ENCODE results near the gene NEXMIF. TPM values are rescaled to one million over a fixed set of nuclear protein-coding genes. Genes with fewer than 3 reads are reported as not detected.

Gene NEXMIF
- total and polyA plus RNA-seq, 2 donors (not counting 1 experiment from before 2014, with no cell fraction given), result under 0.01 TPM

DNA sequence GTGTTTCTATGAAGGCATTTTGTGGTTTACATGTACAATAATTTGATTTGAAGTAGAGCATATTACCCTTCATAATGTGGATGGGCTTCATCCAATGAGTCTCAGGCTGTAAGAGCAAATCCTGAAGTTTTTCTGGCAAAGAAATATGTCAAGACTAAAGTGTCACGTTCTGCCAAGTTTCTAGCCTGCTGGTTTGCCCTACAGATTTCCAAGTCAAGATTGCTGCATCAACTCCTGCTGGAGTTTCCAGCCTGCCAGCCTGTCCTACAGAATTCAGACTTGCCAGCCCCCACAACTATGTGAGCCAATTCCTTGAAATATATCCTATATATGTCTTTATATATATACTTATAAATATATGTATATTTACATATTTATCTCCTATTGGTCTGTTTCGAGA lies 240.8 kb downstream of the NEXMIF start:
- H4K20me1 ChIP-seq (ENCODE audit: control insufficient read depth, extremely low read depth, insufficient read depth, low read length), result no peaks in the 10 kb centered on the region
- H3K9ac ChIP-seq (ENCODE audit: insufficient read depth, low read length), result no peak overlapping the region
- no peaks in the 10 kb centered on the region for H3K27me3 ChIP-seq (ENCODE audit: control insufficient read depth, insufficient read depth, low read length)
- H3K27ac ChIP-seq (ENCODE audit: insufficient read depth, low read length), result no peak overlapping the region
- DNase-seq (ENCODE audit: low read depth in 2 of 2), result no peak
- no peaks in the 10 kb centered on the region for H3K36me3 ChIP-seq (ENCODE audit: control insufficient read depth, insufficient read depth, low read length)
- TF ChIP-seq, protein P1, sequence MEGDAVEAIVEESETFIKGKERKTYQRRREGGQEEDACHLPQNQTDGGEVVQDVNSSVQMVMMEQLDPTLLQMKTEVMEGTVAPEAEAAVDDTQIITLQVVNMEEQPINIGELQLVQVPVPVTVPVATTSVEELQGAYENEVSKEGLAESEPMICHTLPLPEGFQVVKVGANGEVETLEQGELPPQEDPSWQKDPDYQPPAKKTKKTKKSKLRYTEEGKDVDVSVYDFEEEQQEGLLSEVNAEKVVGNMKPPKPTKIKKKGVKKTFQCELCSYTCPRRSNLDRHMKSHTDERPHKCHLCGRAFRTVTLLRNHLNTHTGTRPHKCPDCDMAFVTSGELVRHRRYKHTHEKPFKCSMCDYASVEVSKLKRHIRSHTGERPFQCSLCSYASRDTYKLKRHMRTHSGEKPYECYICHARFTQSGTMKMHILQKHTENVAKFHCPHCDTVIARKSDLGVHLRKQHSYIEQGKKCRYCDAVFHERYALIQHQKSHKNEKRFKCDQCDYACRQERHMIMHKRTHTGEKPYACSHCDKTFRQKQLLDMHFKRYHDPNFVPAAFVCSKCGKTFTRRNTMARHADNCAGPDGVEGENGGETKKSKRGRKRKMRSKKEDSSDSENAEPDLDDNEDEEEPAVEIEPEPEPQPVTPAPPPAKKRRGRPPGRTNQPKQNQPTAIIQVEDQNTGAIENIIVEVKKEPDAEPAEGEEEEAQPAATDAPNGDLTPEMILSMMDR (conservative IDR thresholded peaks at IDR 0.05 in 1 of 2, IDR thresholded peaks at IDR 0.05 in 1 of 2; ENCODE audit: low read depth in 1 of 2, low read length in 2 of 2), result no peak
- TF ChIP-seq EZH2 (IDR thresholded peaks at IDR 0.05; ENCODE audit: low read length, missing control alignments), result no peak
- no peaks in the 10 kb centered on the region for H3K79me2 ChIP-seq (ENCODE audit: control insufficient read depth, insufficient read depth, low read length)
- no peaks in the 10 kb centered on the region for H3K4me1 ChIP-seq (ENCODE audit: control insufficient read depth, extremely low read depth, insufficient read depth, low read length)
- no peak overlapping the region for H3K4me3 ChIP-seq (replicated peaks in 1 of 4; ENCODE audit: control extremely low read depth in 1 of 4, insufficient read depth in 1 of 4, low read depth in 3 of 4, low read length in 4 of 4)
- no peaks in the 10 kb centered on the region for H3K9me3 ChIP-seq (ENCODE audit: control insufficient read depth, insufficient read depth, low read depth, low read length)
- H2AFZ ChIP-seq (ENCODE audit: low read length), result no peak overlapping the region
- H3K4me2 ChIP-seq (ENCODE audit: extremely low read depth, insufficient read depth, low read length), result no peak overlapping the region

Other genes starting within 250 kb of the NEXMIF start
- gene ABCB7, start 230.8 kb upstream of the NEXMIF start, total RNA-seq, result 30.1 and 30.8 TPM in 2 replicates
- 17.0 and 20.8 TPM in 2 replicates for gene ABCB7, start 230.8 kb upstream of the NEXMIF start, polyA plus RNA-seq

All from fibroblast of lung (primary cell).